ENCODE data around the gene S100A1. TPM values are rescaled to one million over a fixed set of nuclear protein-coding genes. Genes with fewer than 3 reads are reported as not detected.
A peak's percentile ranks its signal among the peaks of the same experiment; 100 is the strongest.

S100A1 gene
- total and polyA plus RNA-seq, 2 of the 13 experiments (the other 11 are each of a cell fraction or from before 2014, with no cell fraction given): 120 to 251 TPM

DNA sequence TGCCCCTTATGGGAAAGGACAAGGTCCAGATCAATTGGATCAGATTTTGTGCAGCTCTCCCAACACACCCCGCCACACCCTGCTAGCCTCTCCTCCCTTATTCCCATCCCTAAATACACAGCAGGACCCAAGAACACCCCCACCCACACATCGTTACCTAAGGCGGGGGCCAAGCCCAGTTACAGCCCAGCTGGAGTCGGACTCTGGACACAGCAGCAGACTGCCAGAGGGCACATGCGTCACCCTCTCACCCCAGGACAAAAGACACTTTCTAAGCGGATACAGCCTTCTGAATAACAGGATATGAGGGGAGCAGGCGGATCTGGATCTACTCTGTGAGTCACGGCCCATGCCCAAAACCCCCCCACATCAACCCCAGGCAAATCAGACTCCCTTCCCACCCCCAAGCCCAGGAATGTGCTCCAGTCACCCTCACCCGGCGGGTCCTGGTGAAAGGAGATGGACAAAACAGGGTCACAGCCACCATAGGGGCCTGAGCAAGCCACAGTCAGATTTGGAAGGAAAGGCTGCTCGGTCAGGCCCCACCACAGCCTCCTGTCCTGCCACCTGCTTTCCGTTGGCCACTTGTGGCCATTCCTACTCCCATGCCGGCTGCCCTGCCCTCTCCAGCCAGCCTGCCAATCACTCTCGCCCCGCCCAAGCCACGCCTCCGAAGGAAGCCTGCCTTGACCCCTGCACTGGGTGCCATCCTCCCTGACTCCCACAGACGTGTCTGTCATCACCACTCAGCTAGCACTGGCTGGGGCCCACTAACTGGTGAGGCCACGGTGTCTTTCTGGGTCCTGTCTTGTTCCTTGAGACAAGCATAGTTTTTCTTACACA, 19.3 kb upstream of the S100A1 start (continued):
- peak; percentile 35; the same call in 1 of the 2 replicates for TF ChIP-seq MLX (CRISPR knock-in tag; IDR thresholded peaks at IDR 0.05)
- TF ChIP-seq ZNF513 (CRISPR knock-in tag; conservative IDR thresholded peaks at IDR 0.05): no peak
- TF ChIP-seq ZNF777 (CRISPR knock-in tag; IDR thresholded peaks at IDR 0.05): no peak
- TF ChIP-seq ZNF337 (CRISPR knock-in tag; IDR thresholded peaks at IDR 0.05; ENCODE audit: borderline replicate concordance, low read depth): no peak
- no peak; the same call in 1 of the 2 replicates for TF ChIP-seq ZNF331 (CRISPR knock-in tag; IDR thresholded peaks at IDR 0.05)
- TF ChIP-seq DPF2 (CRISPR knock-in tag; IDR thresholded peaks at IDR 0.05; ENCODE audit: borderline replicate concordance, low read depth): peak; percentile 71
- TF ChIP-seq NFYB (CRISPR knock-in tag; IDR thresholded peaks at IDR 0.05): no peak
- TF ChIP-seq ZNF574 (CRISPR knock-in tag; IDR thresholded peaks at IDR 0.05): peak; percentile 30; the same call in 1 of the 2 replicates
- no peak for TF ChIP-seq AGO1 (IDR thresholded peaks at IDR 0.05; ENCODE audit: low read depth, low read length, poor library complexity, severe bottlenecking)
- peak; percentile 15; the same call in 1 of the 2 replicates for TF ChIP-seq KMT2B (CRISPR knock-in tag; IDR thresholded peaks at IDR 0.05)
- no peak for TF ChIP-seq GPBP1L1 (CRISPR knock-in tag; IDR thresholded peaks at IDR 0.05)
- TF ChIP-seq YEATS4 (CRISPR knock-in tag; IDR thresholded peaks at IDR 0.05; ENCODE audit: borderline replicate concordance): peak; percentile 63; the same call in 1 of the 2 replicates
- TF ChIP-seq SAFB2 (CRISPR knock-in tag; IDR thresholded peaks at IDR 0.05; ENCODE audit: borderline replicate concordance, low read depth): no peak; the same call in 1 of the 2 replicates
- peak; percentile 81 for TF ChIP-seq PAXIP1 (CRISPR knock-in tag; conservative IDR thresholded peaks at IDR 0.05)
- TF ChIP-seq ZNF274 (CRISPR knock-in tag; IDR thresholded peaks at IDR 0.05): no peak; the same call in 1 of the 2 replicates
- peak; percentile 31; the same call in 1 of the 2 replicates for TF ChIP-seq ZBTB38 (CRISPR knock-in tag; IDR thresholded peaks at IDR 0.05)
